GM19240 (cell line): ENCODE data around the gene MTSS2.

Experiments used
- DNase-seq: peaks from one replicate; pipeline ENCODE4 v3.0.0; 2011; ENCODE audit warnings: low spot score; ENCODE audit not compliant: insufficient read length

The MTSS2 gene, protein sequence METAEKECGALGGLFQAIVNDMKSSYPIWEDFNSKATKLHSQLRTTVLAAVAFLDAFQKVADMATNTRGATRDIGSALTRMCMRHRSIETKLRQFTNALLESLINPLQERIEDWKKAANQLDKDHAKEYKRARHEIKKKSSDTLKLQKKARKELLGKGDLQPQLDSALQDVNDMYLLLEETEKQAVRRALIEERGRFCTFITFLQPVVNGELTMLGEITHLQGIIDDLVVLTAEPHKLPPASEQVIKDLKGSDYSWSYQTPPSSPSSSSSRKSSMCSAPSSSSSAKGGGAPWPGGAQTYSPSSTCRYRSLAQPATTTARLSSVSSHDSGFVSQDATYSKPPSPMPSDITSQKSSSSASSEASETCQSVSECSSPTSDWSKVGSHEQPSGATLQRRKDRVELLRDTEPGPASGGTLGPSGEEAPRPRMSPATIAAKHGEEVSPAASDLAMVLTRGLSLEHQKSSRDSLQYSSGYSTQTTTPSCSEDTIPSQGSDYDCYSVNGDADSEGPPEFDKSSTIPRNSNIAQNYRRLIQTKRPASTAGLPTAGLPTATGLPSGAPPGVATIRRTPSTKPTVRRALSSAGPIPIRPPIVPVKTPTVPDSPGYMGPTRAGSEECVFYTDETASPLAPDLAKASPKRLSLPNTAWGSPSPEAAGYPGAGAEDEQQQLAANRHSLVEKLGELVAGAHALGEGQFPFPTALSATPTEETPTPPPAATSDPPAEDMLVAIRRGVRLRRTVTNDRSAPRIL

DNA sequence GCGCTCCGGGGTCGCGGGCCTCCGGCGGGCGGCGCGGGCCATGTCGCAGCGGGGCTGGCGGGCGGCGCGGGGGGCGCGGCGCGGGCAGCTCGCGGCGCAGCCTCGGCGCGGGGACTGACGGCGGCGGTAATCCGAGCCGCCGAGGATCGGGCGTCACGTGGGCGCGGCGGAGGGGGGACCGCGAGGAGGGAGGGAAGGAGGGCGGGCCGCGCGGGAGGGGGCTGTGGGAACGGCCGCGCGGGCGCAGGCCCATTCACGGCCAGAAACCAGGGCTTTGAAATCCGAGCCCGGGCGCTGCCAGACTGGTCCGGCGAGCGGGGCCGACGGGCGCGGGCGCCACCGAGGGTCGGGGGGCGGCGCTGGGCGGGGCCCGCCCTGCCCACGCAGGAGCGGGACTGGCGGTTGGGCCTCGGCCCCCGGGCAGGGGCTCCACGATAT lies at the start of gene MTSS2:
MTSS2 (minus strand) TSS at position 116 of the 438 bp plus-strand sequence. CDS start 262 bp downstream, outside the sequence.
- no peak for DNase-seq

DNA sequence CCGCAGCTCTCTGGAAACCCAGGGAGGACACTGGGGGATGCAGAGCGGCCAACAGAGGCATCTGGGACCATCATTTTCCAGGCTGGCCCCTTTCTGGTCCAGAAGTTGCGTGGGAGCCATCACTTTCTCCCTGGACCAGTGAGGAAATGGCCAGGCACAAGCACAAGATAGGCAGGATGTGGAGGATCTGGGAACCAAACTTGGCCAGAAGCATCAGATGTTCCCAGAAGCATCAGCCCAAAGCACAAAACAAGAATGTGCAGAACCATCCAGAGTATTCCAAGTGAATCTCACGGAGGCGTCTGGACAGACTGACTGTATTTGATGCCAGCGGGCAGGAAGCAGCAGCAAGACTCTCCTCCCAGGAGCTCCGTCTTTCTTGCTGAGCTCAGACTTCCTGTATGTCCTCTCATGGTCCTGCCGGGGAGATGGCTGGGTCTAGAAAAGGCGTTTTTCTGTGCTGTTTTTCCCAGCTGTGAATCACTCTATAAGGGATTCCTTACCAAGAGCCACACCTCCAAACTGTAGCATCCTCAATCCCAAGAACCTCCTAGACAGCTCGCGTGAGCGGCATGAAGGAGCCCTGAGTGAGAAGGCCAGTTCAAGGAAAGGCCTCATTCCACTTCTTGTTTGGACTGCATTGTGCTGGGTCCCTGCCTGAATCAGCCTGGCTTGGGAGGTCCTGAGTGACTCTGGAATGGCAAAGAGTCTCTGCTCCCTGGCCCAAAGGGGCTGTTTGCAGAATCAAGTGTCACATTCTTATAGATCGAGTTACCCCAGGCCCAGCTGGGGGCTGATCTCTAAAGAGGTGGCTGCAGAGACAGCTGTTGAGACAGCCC lies 49.5 kb upstream of the MTSS2 start:
- DNase-seq: no peak

DNA sequence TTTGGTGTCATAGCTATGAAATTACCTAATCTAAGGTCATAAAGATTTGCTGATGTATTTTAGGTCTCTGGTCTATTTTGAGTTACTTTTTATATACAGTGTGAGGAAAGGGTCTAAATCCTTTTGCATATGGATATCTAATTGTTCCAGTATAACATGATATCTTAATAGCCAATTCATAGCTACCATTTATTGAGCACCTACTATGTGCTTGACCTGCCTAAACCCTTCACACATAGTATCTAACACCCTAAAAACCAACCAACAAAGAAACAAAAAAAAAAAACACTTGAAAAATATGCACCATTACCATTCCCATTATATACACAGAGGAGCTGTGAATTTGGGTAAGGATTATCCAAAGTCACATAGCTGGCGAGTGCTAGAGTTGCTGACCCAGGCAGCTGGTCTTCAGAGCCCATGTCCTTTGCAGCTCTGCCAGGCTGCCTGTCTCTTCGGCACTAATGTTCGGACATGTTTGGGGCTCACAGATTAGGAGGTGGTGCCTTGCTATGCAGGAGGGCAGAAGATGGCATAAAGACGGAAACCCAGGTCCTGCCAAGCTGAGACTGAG lies 48.8 kb upstream of the MTSS2 start:
- no peak for DNase-seq

DNA sequence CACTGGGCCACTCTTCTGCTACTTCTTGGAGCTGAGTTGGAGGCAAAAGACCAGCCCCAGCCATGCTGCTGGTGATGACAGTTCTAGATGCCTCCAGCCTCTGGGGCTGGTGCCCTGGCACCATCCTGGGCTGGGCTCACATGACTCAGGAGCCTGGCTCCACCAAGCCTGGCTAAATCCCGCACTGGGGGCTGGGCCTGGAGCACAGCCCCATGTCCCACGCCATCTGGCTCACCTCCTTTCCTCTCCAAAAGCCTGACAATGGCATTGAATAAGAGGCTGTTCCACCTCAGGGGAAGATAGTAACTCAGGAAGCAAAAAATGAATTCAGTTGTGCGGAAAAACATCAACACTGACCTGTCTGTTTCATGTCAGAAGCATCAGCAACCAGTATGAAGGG lies 45.1 kb upstream of the MTSS2 start:
- DNase-seq: no peak

DNA sequence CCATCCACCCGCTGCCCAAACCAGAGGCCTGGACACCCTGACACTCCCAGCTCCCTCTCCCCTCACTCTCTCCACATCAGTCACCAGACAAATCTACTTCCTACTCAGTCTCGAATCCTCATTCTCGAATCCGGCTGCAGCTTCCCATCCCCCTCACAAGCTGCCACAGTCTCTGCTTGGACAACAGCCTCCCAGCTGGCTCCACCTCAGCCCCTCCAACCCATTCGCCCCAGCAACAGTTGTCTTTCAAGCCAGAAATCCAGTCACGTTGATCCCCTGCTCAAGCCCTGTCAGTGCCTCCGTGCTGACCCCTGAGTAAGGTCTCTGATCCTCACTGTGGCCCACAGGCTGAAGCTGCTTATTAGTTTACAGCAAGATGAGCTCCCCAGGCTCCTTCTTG lies 44.2 kb upstream of the MTSS2 start:
- no peak for DNase-seq

DNA sequence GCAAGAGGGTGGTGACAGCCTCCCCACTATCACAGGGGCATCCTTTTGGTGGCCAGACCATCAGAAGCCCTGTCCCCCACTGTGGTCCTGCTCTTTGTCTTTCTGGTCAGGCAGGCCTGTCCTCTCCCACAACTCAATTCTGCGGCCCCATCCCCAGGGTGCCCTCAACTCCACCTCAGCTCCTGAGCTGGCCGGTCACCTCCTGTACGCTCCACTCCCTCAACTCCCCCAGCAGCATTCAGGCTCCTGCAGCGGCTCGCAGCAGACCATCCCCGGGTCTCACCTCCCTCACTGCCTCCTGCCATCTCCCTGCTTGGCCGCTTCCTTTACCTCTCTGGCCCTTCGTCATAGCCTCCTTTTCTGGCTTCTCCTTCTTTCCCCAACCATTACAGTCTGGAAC lies 43.4 kb upstream of the MTSS2 start:
- no peak for DNase-seq

DNA sequence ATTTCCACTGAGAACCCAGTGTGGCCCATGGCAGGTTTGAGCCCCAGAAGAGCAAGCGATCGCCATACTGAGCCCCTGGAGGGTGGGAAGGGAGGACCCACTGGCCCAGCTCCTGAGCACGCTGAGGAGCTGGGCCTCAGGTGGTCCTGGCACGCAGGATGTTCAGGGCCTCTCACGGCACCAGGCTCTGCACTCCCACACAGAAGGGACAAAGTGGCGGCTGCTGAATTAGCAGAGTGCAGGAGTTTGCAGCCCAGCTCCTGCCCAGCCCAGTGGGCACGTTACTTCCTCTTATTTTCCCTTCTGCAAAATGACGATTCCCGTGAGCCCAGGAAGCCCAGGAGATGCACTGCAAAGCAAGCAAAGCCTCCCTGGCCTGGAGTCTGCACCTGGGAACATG lies 42.3 kb upstream of the MTSS2 start:
- no peak for DNase-seq

DNA sequence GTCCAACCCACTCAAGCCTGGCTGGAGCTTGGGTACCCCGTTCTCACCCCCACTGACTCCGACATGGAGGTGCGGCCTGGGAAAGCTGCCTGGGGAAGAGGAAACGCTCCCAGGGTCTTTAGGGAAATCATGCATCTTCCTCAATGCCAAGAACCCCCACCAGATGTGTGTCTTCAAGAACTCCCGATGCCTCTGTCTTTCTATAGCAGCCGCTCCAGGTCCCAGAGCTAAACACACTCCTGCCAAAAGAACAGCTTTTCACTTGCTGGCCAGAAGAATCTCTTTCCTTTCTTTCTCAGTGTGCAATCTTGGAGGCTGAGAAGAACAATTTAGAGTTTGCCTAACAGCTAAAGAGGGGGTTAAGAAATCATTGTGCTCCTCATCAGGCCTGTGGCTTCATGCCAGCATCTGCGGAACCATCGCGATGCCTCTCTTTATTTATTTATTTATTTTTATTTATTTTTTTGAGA lies 41.1 kb upstream of the MTSS2 start:
- no peak for DNase-seq

DNA sequence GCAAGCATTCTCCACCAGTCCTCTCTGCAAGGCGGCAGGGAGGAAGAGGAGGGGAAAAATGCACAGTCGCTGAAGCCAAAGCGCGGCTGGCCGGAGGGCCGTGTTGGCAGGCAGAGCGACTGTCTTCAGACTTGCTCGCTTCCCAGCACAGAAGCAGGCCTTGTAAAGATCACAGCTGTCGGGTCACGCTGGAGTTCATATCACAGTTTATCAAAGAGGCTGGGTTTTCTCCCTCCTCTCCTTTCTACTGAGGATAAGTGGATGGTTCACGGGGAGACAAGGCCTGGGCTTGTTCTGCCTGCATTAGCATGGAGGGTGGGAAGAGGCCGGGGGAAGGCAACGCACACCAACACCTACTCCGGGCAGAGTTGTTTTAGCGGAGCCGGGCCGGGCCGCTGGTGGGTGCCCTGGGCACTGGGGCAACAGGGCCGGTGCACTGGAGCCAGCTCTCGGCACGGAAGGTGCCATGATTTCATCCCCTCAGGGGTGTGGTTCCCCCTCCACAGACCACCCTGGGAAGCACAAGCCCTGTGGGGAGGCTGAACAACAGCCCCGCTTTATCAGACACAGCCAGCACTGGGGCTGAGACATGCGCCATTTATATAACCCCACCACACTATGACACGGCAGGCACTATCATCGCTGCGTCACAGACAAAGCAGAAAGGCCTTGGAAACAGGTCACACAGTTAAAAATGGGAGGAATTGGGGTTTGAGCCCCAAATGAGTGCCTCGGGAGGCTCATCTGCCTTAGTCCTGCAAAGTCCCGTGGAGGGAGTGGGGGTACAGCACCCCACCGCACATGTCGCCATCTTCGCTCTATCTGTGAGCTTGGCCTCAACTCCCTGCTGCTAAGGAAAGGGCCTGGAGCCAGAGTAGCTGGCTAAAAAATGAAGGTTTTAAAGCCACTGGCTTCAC lies 40.3 kb upstream of the MTSS2 start:
- DNase-seq: no peak

DNA sequence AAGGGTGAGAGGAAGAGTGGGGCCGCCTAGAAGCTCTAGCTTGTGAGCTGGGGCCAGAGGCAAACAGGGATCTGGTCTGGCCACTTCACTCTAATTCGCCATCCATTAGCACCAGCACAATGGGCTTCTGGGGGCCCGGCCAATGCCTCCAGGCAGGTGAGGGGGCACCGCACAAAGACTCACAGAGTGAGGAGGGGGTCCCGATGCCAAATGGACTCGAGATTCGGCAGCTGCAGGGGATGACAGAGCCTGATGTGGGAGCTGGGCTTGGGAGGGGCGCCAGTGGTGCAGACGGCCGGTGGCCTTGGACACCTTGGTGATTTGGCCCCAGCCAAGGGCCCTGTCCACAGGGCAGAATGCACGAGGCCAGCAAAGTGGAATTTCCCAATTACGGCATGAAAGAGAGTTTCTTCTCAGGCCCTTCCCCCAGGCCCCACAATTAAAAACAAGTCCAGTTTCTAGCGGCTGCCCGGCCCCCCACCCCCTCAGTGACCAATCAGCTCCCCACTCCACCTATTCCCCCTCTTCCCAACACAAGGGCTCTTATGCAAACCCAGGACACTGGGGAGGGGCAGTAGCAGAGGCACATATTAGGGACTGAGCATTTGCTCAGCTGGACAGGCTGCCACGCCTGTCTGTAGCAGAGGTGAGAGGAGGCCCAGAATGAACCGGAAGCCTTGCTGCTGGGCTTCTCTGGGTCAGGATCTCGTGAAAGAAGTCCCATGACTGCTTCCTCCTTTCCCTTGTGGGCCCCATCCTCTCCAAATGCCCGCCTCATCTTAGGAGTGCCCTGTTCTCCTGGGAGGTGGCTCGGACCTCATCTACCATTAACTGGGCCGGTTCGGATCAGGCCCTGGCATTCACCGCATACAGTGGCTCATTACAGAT lies 39.4 kb upstream of the MTSS2 start:
- DNase-seq: no peak

DNA sequence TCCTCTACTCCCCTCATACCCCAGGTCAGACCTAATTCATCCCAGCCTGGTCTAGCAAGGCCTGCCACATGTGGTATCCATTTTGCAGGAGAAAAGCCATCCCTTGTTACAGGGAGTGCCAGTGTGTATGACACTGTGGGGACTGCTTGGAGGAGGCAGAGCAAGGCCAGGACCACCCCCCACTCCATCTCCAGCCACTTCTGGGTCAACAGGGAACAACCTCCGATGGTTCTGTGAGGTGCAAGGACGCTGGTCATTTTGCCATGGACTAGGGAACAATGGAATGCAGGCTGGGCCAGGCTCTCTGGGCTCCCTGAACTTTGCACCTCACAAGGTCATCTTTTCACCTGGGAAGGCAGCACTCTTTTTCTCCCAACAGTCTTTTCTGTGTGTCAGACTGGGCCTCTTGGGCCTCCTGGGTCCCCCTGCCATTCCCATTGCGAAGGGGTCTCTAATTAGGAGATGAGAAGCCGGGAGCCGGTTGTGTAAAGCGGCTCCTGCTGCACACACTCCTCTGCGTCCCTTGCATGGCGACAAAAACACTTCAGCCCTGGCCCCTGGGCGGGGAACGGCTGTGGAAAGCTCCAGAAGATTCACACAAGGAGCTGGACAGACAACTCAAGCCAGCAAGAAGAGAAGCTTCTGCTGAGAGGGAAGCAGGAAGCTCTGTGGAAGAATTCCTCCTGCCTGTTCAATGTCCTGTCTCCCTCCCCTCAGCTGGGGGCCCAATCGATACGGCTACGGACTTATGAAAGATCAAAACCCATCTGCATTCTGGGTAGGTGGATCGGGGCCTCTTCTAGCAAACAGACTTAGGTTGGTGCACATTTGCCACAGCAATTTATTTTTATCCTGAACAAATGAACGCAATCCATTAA lies 38.5 kb upstream of the MTSS2 start:
- DNase-seq: no peak

DNA sequence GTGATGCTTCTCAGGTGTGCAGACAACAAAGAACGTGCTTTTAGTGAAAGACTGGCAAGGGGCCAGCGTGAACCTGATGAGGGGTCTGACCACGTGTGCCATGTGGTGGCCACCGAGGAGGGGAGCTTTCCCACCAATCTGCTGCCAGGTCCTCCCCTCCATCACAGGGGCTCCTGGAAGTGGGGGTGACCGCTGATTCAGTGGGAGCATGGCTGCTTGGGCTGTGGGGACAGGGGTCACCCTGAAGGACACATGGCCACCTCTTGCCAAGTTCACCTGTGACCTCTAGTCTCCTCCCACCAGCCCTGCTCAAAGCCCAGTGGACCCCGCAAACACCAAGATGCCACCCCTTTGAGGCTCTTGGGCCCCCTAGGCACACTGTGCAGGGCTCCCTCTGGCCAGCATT lies 37.9 kb upstream of the MTSS2 start:
- no peak for DNase-seq

DNA sequence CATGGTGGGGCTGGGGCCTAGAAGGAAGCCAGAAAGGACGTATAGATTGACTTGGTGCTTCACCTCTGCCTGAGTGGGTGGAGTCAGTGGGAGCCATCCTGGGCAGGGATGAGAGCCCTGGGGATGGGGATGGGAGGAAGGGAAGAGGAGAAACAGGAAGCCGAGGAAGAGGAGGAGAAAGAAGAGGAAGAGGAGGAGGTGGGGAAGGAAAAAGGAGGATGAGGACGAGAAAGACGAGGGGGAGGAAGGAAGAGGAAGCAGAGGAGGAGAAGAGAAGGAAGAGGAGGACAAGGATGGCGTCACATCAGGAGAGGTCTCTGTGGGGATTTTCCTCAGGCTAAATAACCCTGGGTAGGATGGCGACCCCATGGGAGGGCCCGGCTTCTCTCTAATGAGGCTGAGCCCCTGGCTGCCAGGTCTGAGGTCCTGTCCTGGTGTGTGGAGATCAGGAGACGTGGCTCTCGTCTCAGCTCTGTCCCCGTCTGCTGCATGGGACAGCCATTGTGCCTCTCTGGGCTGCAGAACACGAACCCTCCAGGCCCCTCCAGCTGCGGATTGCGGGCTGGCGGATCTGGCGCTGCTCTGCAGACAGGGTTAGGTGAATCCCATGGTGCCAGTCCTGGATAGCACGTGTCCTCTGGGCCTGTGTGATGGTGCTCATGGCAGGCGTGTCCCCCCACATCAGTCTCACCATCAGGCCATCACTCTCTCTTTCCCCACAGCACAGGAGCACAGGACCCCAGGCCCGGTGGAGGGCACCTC lies 35.5 kb upstream of the MTSS2 start:
- DNase-seq: no peak

DNA sequence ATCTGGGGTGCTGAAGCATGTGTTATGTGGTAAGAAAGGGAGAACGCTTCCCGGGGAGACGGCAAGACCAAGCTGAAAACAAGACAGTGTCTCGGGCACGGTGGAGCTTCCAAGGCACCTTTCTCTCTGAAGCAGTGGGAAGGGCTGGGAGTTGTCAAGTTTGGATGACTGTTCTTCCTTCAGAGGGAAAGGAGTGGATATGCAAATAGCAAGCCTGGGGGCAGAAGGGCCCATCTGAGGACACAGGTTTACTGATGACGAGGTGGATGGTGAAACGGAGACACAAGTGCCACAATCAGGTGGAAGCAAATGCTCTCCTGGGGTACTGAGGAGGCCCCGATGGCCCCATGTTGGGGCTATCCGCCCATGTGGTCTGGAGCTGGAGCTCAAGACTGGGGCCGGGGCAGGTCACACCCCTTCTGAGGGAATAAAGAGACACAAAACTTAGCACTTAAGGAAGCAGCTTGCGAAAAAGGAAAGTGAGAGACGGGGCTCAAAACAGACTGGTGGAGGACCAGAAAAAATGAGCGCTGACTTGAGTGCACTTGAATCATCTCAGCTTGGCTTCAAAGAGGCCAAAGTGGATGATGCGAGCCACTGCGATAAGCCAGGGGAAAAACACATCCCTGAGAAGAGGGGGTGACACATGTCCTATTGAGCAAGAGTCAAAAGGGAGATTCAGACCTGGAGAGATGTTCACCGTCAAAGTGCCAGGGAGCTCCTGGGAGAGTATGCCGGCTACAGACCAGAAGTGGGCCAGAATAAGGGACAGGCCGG lies 34.8 kb upstream of the MTSS2 start:
- DNase-seq: no peak

DNA sequence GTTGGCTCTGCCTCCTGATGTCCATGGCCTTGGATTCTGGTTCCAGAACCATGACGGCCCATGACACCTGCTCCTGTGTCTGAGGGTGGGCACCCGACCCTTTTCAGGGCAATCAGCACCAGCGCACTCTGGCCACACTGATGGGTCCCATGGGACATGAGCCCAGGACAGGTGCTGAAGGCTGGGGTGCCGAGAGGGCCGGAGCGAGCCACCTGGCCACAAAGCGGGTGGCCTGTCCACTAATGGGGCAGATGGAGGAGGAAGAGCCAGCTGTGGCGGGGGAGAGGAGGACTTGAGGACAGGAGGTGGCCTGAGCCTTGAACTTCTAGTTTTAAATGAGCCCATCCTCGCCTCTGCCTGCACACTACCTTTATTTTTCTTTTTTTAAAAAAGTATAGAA lies 31.2 kb upstream of the MTSS2 start:
- no peak for DNase-seq

DNA sequence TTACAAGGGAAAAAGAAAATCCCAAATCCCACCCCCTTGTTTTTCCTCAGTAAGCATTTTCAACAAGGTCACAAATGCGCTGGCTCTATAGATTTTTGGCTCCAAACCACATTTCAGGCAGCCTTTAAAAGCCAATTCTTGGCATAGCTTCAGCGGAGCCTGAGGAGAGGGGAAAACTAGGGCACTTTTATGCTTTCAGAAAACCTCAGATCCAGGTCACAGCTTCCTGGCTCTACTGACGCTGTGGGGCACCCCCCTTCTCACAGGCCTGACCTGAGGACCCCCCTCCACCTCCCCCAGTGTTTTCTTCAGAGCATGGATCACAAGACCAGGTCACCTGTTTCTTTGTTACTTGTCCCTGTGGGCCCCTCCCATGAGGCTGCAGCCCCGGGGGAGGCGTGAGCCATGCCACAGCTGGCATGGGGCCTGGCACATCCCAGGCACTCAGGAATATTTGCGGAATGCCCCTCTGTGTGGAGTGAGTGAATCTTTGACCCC lies 30.1 kb upstream of the MTSS2 start:
- no peak for DNase-seq
